ENCODE data around the gene TTC7B.

Gene TTC7B

GRCh38 chr14:90491911-90492531 lies 324.2 kb downstream of the TTC7B start:
- no peak for ATAC-seq (ENCODE audit: low read depth)
- H3K4me1 ChIP-seq (ENCODE audit: insufficient read depth, poor library complexity, severe bottlenecking), result no peaks in the 10 kb centered on the region

GRCh38 chr14:90491221-90491885 lies 324.9 kb downstream of the TTC7B start:
- no peaks in the 10 kb centered on the region for H3K36me3 ChIP-seq (ENCODE audit: low read depth)
- no peak for ATAC-seq (ENCODE audit: low read depth)
- no peaks in the 10 kb centered on the region for H3K9me3 ChIP-seq (ENCODE audit: severe bottlenecking)
- no peak overlapping the region for H3K27ac ChIP-seq (ENCODE audit: poor library complexity, severe bottlenecking)
- TF ChIP-seq CTCF (IDR thresholded peaks at IDR 0.05; ENCODE audit: poor library complexity, severe bottlenecking), result no peak
- no peak overlapping the region for H3K4me3 ChIP-seq (ENCODE audit: severe bottlenecking)
- DNase-seq (ENCODE audit: low spot score), result peak; percentile 52
- H3K4me1 ChIP-seq (ENCODE audit: insufficient read depth, poor library complexity, severe bottlenecking), result no peaks in the 10 kb centered on the region
- H3K27me3 ChIP-seq (ENCODE audit: insufficient read depth, poor library complexity, severe bottlenecking), result no peaks in the 10 kb centered on the region

More at GRCh38 chr14:90491911-90492531, 324.2 kb downstream of the TTC7B start:
- peak; percentile 64 for DNase-seq (ENCODE audit: low spot score)
- Histone ChIP-seq H3K4me3 (ENCODE audit: severe bottlenecking) (no peak overlapping the region), H3K27me3 (ENCODE audit: insufficient read depth, poor library complexity, severe bottlenecking) (no peaks in the 10 kb centered on the region), H3K27ac (ENCODE audit: poor library complexity, severe bottlenecking) (no peak overlapping the region), H3K9me3 (ENCODE audit: severe bottlenecking) (no peaks in the 10 kb centered on the region), H3K36me3 (ENCODE audit: low read depth) (no peaks in the 10 kb centered on the region)
- no peak for TF ChIP-seq CTCF (IDR thresholded peaks at IDR 0.05; ENCODE audit: poor library complexity, severe bottlenecking)

- DNase-seq (ENCODE audit: low spot score) (peak; percentile 29), ATAC-seq (ENCODE audit: low read depth) (no peak)
- Histone ChIP-seq H3K4me3 (ENCODE audit: severe bottlenecking) (no peak overlapping the region), H3K27ac (ENCODE audit: poor library complexity, severe bottlenecking) (no peak overlapping the region), H3K36me3 (ENCODE audit: low read depth) (no peaks in the 10 kb centered on the region), H3K27me3 (ENCODE audit: insufficient read depth, poor library complexity, severe bottlenecking) (no peaks in the 10 kb centered on the region), H3K9me3 (ENCODE audit: severe bottlenecking) (no peaks in the 10 kb centered on the region), H3K4me1 (ENCODE audit: insufficient read depth, poor library complexity, severe bottlenecking) (no peaks in the 10 kb centered on the region)
- TF ChIP-seq CTCF (IDR thresholded peaks at IDR 0.05; ENCODE audit: poor library complexity, severe bottlenecking), result no peak
Measured at GRCh38 chr14:90490720-90491050, 325.5 kb downstream of the TTC7B start.

GRCh38 chr14:90489916-90490719 lies 326.1 kb downstream of the TTC7B start:
- ATAC-seq (ENCODE audit: low read depth) (no peak), DNase-seq (ENCODE audit: low spot score) (peak; percentile 36)
- no peaks in the 10 kb centered on the region for H3K9me3 ChIP-seq (ENCODE audit: severe bottlenecking)
- H3K27ac ChIP-seq (ENCODE audit: poor library complexity, severe bottlenecking), result no peak overlapping the region
- H3K27me3 ChIP-seq (ENCODE audit: insufficient read depth, poor library complexity, severe bottlenecking), result no peaks in the 10 kb centered on the region
- H3K4me1 ChIP-seq (ENCODE audit: insufficient read depth, poor library complexity, severe bottlenecking), result no peaks in the 10 kb centered on the region
- no peak for TF ChIP-seq CTCF (IDR thresholded peaks at IDR 0.05; ENCODE audit: poor library complexity, severe bottlenecking)
- H3K36me3 ChIP-seq (ENCODE audit: low read depth), result no peaks in the 10 kb centered on the region
- H3K4me3 ChIP-seq (ENCODE audit: severe bottlenecking), result no peak overlapping the region

All from RWPE2 (cell line).